ENCODE measurements around the gene C22orf23. TPM values are rescaled to one million over a fixed set of nuclear protein-coding genes. Genes with fewer than 3 reads are reported as not detected.

The C22orf23 gene
- total RNA-seq, 4 donors from 2014 or later = 0.21 TPM; not detected in 3

DNA sequence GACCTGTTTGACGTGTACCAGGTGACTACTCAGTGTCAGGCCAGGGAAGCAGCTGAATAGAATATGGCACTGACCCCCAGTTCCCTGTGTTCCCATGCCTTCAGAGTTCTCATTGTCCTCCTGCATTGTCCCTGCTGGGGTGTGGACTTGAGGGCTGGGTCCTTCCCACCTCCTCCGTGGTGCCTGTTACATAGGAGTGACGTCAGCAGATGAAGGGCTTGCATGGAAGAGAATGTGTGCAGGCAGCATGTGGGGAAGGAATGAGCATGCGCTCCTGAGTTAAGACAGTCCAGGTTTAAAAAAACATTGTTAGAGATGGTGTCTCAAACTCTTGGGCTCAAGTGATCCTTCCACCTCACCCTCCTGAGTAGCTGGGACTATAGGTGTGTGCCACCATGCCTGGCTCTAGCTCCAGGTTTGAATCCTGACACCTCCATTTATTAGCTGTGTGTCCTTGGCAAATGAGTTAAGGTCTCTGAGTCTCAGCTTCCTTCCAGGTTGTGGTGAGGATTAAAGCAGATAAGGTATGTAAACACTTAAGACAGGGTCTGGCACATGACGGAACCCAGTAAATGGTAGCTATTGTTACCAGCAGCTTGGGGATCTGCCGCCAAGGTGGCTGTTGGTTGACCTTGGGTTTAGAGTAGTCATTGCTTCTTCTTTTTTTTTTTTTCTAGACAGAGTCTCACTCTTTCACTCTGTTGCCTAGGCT is 38.5 kb upstream of the C22orf23 start:
- DNase-seq (ENCODE audit: low spot score in 2 of 2) = no peak
- peak in 1 of 2 donors; percentile 57 for TF ChIP-seq EP300 (IDR thresholded peaks at IDR 0.05)
- TF ChIP-seq, protein P1, sequence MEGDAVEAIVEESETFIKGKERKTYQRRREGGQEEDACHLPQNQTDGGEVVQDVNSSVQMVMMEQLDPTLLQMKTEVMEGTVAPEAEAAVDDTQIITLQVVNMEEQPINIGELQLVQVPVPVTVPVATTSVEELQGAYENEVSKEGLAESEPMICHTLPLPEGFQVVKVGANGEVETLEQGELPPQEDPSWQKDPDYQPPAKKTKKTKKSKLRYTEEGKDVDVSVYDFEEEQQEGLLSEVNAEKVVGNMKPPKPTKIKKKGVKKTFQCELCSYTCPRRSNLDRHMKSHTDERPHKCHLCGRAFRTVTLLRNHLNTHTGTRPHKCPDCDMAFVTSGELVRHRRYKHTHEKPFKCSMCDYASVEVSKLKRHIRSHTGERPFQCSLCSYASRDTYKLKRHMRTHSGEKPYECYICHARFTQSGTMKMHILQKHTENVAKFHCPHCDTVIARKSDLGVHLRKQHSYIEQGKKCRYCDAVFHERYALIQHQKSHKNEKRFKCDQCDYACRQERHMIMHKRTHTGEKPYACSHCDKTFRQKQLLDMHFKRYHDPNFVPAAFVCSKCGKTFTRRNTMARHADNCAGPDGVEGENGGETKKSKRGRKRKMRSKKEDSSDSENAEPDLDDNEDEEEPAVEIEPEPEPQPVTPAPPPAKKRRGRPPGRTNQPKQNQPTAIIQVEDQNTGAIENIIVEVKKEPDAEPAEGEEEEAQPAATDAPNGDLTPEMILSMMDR (IDR thresholded peaks at IDR 0.05) = no peak
- TF ChIP-seq POLR2A (IDR thresholded peaks at IDR 0.05) = no peak
- 52 to 54% methylated on average over 6 of the region's 6 CpGs for WGBS, 2 donors
- Histone ChIP-seq H3K9me3 (no peaks in the 10 kb centered on the region), H3K27me3 (no peaks in the 10 kb centered on the region), H3K36me3 (peaks cover 0 to 40% (median 0%) of the 10 kb centered on the region in 3 donors), H3K27ac (peak overlapping the region; percentile 2 to 97 (median 68)), H3K4me1 (peaks cover 0 to 50% (median 12%) of the 10 kb centered on the region in 4 donors), H3K4me3 (no peak overlapping the region)

DNA sequence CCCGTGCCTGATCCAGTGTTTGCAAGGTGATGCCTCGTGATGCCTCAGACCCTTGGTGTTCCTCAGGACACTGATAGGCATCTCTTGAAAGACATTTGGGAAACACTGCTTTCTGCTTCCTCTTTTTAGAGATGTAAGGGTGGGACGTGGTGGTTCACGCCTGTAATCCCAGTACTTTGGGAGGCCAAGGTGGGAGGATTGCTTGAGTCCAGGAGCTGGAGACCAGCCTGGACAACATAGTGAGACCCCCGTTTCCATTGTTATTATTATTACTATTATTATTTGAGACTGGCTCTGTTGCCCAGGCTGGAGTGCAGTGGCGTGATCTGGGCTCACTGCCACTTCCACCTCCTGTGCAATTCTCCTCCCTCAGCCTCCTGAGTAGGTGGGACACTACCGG is 37.5 kb upstream of the C22orf23 start:
- Histone ChIP-seq H3K27me3 (no peaks in the 10 kb centered on the region), H3K36me3 (peaks cover 0 to 50% (median 0%) of the 10 kb centered on the region in 3 donors), H3K27ac (peak overlapping the region in 3 of 4 donors; percentile 2 to 97 (median 95)), H3K4me1 (peaks cover 0 to 40% (median 3%) of the 10 kb centered on the region in 4 donors), H3K4me3 (no peak overlapping the region), H3K9me3 (no peaks in the 10 kb centered on the region)
- 71 to 79% methylated on average over 7 of the region's 7 CpGs for WGBS, 2 donors
- TF ChIP-seq, protein P1 (IDR thresholded peaks at IDR 0.05) = no peak
- TF ChIP-seq POLR2A (IDR thresholded peaks at IDR 0.05) = no peak
- no peak for TF ChIP-seq EP300 (IDR thresholded peaks at IDR 0.05)
- DNase-seq (ENCODE audit: low spot score in 2 of 2) = no peak

DNA sequence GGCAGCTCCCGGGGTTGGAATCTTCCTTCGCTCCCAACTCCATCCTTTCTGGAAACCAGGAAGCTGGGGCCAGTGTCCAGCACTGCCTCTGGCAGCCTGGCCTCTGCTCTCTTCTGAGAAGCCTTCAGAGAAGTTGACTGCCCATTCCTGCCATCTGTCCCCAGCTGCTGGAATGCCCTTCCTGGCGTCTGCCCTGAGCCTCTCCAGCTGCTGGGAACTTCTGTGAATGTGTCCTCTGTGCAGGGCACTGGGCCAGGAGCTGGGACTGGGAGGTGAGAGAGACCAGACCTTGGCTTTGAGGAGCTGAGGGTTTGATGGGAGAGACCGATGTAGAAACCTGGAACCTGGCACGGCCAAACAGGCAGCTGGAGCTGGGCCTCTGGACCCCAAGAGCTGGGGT is 36.9 kb upstream of the C22orf23 start:
- Histone ChIP-seq H3K4me3 (peak overlapping the region in 1 of 4 donors; percentile 52), H3K4me1 (peaks cover 0 to 35% (median 2%) of the 10 kb centered on the region in 4 donors), H3K9me3 (no peaks in the 10 kb centered on the region), H3K36me3 (peaks cover 0 to 51% (median 0%) of the 10 kb centered on the region in 3 donors), H3K27ac (peak overlapping the region; percentile 69 to 97 (median 87)), H3K27me3 (no peaks in the 10 kb centered on the region)
- TF ChIP-seq EP300 (IDR thresholded peaks at IDR 0.05) = no peak
- TF ChIP-seq, protein P1 (IDR thresholded peaks at IDR 0.05) = no peak
- TF ChIP-seq POLR2A (IDR thresholded peaks at IDR 0.05) = no peak
- WGBS, 2 donors = 43 to 55% methylated on average over 5 of the region's 5 CpGs
- no peak for DNase-seq (ENCODE audit: low spot score in 2 of 2)

DNA sequence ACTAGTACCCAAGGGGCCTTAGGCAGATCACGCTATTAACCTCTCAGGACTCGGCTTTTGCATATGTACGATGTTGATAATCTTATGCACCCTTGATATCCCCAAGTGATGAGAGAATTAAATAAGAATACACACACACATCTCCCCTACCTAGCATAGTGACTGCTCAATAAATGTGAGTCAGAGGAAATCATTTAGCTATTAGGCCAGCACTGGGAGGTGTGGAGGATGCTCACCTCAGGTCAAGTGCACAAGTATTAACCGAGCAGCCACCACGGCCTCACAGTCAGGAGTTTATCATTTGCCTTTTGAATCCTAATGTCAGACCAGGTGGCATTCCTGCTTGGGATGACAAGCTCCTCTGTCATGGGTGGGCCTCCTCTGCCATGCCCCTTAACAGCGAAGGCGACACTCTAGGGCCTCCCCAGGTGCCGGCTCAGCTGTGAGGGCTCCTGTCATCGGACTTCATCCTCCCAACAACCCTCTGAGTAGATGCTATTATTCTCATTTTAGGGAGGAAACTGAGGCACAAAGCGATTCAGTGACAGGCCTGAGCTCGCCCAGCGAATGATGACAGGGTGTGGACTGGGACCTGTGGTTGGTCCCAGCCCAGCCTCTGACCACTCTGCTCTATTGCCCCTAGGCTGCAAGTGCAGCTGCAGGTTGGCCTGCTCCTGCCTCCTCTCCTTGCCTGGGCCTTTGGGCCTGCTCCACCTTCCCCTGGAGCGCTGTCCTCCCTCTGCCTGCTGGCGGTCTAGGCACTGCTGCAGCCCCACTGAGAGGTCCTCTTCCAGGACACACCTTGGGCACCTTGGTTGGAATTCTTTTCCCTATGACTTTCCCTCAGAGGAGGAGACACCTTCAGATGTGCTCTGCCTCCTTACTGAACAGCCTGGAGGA is 36.0 kb upstream of the C22orf23 start:
- H3K4me3 ChIP-seq = peak overlapping the region in 2 of 4 donors; percentile 52
- no peaks in the 10 kb centered on the region for H3K9me3 ChIP-seq
- peaks cover 0 to 35% (median 2%) of the 10 kb centered on the region in 4 donors for H3K4me1 ChIP-seq
- WGBS, 2 donors = 61 to 65% methylated on average over 14 of the region's 14 CpGs
- H3K36me3 ChIP-seq = peaks cover 0 to 42% (median 0%) of the 10 kb centered on the region in 3 donors
- no peaks in the 10 kb centered on the region for H3K27me3 ChIP-seq
- peak overlapping the region; percentile 69 to 97 (median 87) for H3K27ac ChIP-seq
- no peak for DNase-seq (ENCODE audit: low spot score in 2 of 2)
- TF ChIP-seq, protein P1 (IDR thresholded peaks at IDR 0.05) = no peak
- no peak for TF ChIP-seq EP300 (IDR thresholded peaks at IDR 0.05)
- no peak for TF ChIP-seq POLR2A (IDR thresholded peaks at IDR 0.05)

Measured in tibial nerve (tissue), 4 donors.